ENCODE measurements around the gene PSENEN.
"Not testable (repeated sequence)": the region's sequence is repeated elsewhere in the genome, so short reads cannot be mapped to it uniquely, and the experiment has no call there.

The PSENEN gene

GRCh38 chr19:35788205-35788960 is 42.9 kb downstream of the PSENEN start:
- no peak for DNase-seq (ENCODE audit: low read depth in 2 of 2)

- DNase-seq (ENCODE audit: low read depth in 2 of 2), result no peak
These were observed 43.9 kb downstream of the PSENEN start for GRCh38 chr19:35789195-35789977.

- no peak for DNase-seq (ENCODE audit: low read depth in 2 of 2)
These were observed 44.8 kb downstream of the PSENEN start for GRCh38 chr19:35789978-35790944.

GRCh38 chr19:35790981-35791813 is 45.7 kb downstream of the PSENEN start:
- no peak for DNase-seq (ENCODE audit: low read depth in 2 of 2)

- no peak for DNase-seq (ENCODE audit: low read depth in 2 of 2)
These were observed 46.4 kb downstream of the PSENEN start for GRCh38 chr19:35791814-35792279.

- no peak for DNase-seq (ENCODE audit: low read depth in 2 of 2)
These were observed 46.9 kb downstream of the PSENEN start for GRCh38 chr19:35792312-35792711.

- DNase-seq (ENCODE audit: low read depth in 2 of 2), result no peak
These were observed 47.4 kb downstream of the PSENEN start for GRCh38 chr19:35792888-35793287.

GRCh38 chr19:35793381-35794165 is 48.1 kb downstream of the PSENEN start:
- DNase-seq (ENCODE audit: low read depth in 2 of 2), result no peak

- not testable (repeated sequence) for DNase-seq (ENCODE audit: low read depth in 2 of 2)
These were observed 50.1 kb downstream of the PSENEN start for GRCh38 chr19:35795564-35795963.

Measured in stimulated activated CD8-positive, alpha-beta memory T cell treated with anti-CD3 and anti-CD28 coated beads, Interleukin-7, amount 100 ng/mL, for 1 hour (primary cell).